ENCODE measurements around the gene GPR22.

Gene GPR22

DNA sequence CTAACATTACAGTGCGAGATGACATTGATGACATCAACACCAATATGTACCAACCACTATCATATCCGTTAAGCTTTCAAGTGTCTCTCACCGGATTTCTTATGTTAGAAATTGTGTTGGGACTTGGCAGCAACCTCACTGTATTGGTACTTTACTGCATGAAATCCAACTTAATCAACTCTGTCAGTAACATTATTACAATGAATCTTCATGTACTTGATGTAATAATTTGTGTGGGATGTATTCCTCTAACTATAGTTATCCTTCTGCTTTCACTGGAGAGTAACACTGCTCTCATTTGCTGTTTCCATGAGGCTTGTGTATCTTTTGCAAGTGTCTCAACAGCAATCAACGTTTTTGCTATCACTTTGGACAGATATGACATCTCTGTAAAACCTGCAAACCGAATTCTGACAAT lies 4.3 kb downstream of the GPR22 start:
- no peak for TF ChIP-seq TCF4 (CRISPR knock-in tag; IDR thresholded peaks at IDR 0.05; ENCODE audit: borderline replicate concordance)
- TF ChIP-seq, protein P1, sequence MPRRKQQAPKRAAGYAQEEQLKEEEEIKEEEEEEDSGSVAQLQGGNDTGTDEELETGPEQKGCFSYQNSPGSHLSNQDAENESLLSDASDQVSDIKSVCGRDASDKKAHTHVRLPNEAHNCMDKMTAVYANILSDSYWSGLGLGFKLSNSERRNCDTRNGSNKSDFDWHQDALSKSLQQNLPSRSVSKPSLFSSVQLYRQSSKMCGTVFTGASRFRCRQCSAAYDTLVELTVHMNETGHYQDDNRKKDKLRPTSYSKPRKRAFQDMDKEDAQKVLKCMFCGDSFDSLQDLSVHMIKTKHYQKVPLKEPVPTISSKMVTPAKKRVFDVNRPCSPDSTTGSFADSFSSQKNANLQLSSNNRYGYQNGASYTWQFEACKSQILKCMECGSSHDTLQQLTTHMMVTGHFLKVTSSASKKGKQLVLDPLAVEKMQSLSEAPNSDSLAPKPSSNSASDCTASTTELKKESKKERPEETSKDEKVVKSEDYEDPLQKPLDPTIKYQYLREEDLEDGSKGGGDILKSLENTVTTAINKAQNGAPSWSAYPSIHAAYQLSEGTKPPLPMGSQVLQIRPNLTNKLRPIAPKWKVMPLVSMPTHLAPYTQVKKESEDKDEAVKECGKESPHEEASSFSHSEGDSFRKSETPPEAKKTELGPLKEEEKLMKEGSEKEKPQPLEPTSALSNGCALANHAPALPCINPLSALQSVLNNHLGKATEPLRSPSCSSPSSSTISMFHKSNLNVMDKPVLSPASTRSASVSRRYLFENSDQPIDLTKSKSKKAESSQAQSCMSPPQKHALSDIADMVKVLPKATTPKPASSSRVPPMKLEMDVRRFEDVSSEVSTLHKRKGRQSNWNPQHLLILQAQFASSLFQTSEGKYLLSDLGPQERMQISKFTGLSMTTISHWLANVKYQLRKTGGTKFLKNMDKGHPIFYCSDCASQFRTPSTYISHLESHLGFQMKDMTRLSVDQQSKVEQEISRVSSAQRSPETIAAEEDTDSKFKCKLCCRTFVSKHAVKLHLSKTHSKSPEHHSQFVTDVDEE (CRISPR knock-in tag; IDR thresholded peaks at IDR 0.05): no peak
- no peak for TF ChIP-seq TOX (CRISPR knock-in tag; IDR thresholded peaks at IDR 0.05; ENCODE audit: borderline replicate concordance)
- TF ChIP-seq PPARA (CRISPR knock-in tag; IDR thresholded peaks at IDR 0.05; ENCODE audit: borderline replicate concordance): no peak
- no peak for TF ChIP-seq CSDC2 (CRISPR knock-in tag; IDR thresholded peaks at IDR 0.05)
- TF ChIP-seq ZC3H10 (CRISPR knock-in tag; IDR thresholded peaks at IDR 0.05): no peak
- TF ChIP-seq ARNTL (CRISPR knock-in tag; IDR thresholded peaks at IDR 0.05; ENCODE audit: borderline replicate concordance, low read depth): no peak
- TF ChIP-seq OSR1 (CRISPR knock-in tag; IDR thresholded peaks at IDR 0.05): no peak
- TF ChIP-seq, protein P2, sequence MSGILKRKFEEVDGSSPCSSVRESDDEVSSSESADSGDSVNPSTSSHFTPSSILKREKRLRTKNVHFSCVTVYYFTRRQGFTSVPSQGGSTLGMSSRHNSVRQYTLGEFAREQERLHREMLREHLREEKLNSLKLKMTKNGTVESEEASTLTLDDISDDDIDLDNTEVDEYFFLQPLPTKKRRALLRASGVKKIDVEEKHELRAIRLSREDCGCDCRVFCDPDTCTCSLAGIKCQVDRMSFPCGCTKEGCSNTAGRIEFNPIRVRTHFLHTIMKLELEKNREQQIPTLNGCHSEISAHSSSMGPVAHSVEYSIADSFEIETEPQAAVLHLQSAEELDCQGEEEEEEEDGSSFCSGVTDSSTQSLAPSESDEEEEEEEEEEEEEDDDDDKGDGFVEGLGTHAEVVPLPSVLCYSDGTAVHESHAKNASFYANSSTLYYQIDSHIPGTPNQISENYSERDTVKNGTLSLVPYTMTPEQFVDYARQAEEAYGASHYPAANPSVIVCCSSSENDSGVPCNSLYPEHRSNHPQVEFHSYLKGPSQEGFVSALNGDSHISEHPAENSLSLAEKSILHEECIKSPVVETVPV (CRISPR knock-in tag; IDR thresholded peaks at IDR 0.05): no peak
- TF ChIP-seq, protein P3, sequence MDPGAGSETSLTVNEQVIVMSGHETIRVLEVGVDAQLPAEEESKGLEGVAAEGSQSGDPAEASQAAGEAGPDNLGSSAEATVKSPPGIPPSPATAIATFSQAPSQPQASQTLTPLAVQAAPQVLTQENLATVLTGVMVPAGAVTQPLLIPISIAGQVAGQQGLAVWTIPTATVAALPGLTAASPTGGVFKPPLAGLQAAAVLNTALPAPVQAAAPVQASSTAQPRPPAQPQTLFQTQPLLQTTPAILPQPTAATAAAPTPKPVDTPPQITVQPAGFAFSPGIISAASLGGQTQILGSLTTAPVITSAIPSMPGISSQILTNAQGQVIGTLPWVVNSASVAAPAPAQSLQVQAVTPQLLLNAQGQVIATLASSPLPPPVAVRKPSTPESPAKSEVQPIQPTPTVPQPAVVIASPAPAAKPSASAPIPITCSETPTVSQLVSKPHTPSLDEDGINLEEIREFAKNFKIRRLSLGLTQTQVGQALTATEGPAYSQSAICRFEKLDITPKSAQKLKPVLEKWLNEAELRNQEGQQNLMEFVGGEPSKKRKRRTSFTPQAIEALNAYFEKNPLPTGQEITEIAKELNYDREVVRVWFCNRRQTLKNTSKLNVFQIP (CRISPR knock-in tag; IDR thresholded peaks at IDR 0.05; ENCODE audit: borderline replicate concordance, low read depth): no peak
- TF ChIP-seq ZFP30 (CRISPR knock-in tag; IDR thresholded peaks at IDR 0.05): no peak
- TF ChIP-seq, protein P4, sequence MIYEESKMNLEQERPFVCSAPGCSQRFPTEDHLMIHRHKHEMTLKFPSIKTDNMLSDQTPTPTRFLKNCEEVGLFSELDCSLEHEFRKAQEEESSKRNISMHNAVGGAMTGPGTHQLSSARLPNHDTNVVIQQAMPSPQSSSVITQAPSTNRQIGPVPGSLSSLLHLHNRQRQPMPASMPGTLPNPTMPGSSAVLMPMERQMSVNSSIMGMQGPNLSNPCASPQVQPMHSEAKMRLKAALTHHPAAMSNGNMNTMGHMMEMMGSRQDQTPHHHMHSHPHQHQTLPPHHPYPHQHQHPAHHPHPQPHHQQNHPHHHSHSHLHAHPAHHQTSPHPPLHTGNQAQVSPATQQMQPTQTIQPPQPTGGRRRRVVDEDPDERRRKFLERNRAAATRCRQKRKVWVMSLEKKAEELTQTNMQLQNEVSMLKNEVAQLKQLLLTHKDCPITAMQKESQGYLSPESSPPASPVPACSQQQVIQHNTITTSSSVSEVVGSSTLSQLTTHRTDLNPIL (CRISPR knock-in tag; IDR thresholded peaks at IDR 0.05; ENCODE audit: low read depth): no peak
- TF ChIP-seq ZFP3 (CRISPR knock-in tag; IDR thresholded peaks at IDR 0.05): no peak
- TF ChIP-seq SNAI2 (CRISPR knock-in tag; IDR thresholded peaks at IDR 0.05): no peak
- no peak for TF ChIP-seq ISL1 (CRISPR knock-in tag; IDR thresholded peaks at IDR 0.05)
- no peak; the same call in 2 of the 3 replicates for ATAC-seq

DNA sequence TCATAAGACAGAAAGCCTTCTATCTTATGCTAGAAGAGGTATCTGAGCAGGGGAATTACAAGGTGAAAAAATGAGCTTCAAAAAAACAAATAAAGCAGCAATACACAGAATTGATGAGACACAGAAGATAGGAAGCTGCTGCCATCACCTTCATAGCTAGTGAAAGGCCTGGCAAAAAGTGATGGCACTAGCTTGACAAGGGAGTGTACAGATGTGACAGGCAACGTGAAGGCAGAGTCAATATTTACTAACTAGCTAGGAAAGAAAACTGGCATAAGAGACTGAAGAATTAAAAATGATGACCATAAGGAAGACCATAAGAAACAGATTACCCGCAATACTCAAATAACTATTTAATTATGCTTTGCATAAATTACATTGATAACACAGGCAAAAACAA lies 9.4 kb downstream of the GPR22 start:
- TF ChIP-seq ESRRG (CRISPR knock-in tag; IDR thresholded peaks at IDR 0.05): no peak
- no peak for TF ChIP-seq ZNF70 (CRISPR knock-in tag; IDR thresholded peaks at IDR 0.05)
- no peak for TF ChIP-seq BACH2 (CRISPR knock-in tag; IDR thresholded peaks at IDR 0.05; ENCODE audit: borderline replicate concordance)
- no peak for ATAC-seq

DNA sequence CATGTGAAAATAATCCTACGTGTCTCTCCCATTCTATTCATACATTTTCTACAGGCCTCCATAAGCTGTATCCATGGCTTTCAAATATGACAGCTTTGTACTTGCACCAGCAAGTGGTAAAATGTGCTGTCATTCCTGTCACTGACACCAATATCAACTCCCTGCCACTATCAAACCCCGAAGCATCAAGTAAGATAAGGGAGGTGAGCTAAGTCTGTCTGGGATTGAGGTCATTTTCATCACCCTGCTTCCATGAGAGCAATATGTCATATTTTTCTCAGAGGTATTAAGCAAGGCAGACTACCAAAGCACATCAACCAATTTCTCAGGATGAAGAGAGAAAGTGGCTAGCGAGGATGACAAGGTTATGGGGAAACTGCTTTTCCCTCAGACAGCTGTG lies 11.1 kb downstream of the GPR22 start:
- no peak for ATAC-seq
- TF ChIP-seq TCF4 (CRISPR knock-in tag; IDR thresholded peaks at IDR 0.05; ENCODE audit: borderline replicate concordance) (no peak), ZFP3 (CRISPR knock-in tag; IDR thresholded peaks at IDR 0.05) (no peak), RARB (CRISPR knock-in tag; IDR thresholded peaks at IDR 0.05) (no peak), CSDC2 (CRISPR knock-in tag; IDR thresholded peaks at IDR 0.05) (no peak), ISL1 (CRISPR knock-in tag; IDR thresholded peaks at IDR 0.05) (no peak), ZNF8 (CRISPR knock-in tag; IDR thresholded peaks at IDR 0.05) (no peak), ESRRG (CRISPR knock-in tag; IDR thresholded peaks at IDR 0.05) (no peak), ZNF565 (CRISPR knock-in tag; conservative IDR thresholded peaks at IDR 0.05; ENCODE audit: low read depth) (no peak), ZC3H10 (CRISPR knock-in tag; IDR thresholded peaks at IDR 0.05) (no peak), ZFP30 (CRISPR knock-in tag; IDR thresholded peaks at IDR 0.05) (no peak), PPARA (CRISPR knock-in tag; IDR thresholded peaks at IDR 0.05; ENCODE audit: borderline replicate concordance) (no peak), OSR1 (CRISPR knock-in tag; IDR thresholded peaks at IDR 0.05) (no peak), ZNF70 (CRISPR knock-in tag; IDR thresholded peaks at IDR 0.05) (no peak), ARNTL (CRISPR knock-in tag; IDR thresholded peaks at IDR 0.05; ENCODE audit: borderline replicate concordance, low read depth) (no peak)
- TF ChIP-seq, protein P4 (CRISPR knock-in tag; IDR thresholded peaks at IDR 0.05; ENCODE audit: low read depth): no peak
- TF ChIP-seq, protein P2 (CRISPR knock-in tag; IDR thresholded peaks at IDR 0.05): no peak
- TF ChIP-seq, protein P1 (CRISPR knock-in tag; IDR thresholded peaks at IDR 0.05): no peak
- TF ChIP-seq, protein P3 (CRISPR knock-in tag; IDR thresholded peaks at IDR 0.05; ENCODE audit: borderline replicate concordance, low read depth): no peak
